Measurements from ENCODE around the gene TMEM92.

The TMEM92 gene

GRCh38 chr17:50261051-50261915 lies 13.0 kb upstream of the TMEM92 start:
- DNase-seq (ENCODE audit: low read depth in 1 of 2, low spot score in 1 of 2): no peak

GRCh38 chr17:50262001-50262794 lies 12.1 kb upstream of the TMEM92 start:
- TF ChIP-seq CTCF (IDR thresholded peaks at IDR 0.05; ENCODE audit: insufficient read depth, low read length): no peak
- no peak for TF ChIP-seq GABPA (IDR thresholded peaks at IDR 0.05; ENCODE audit: low read depth)
- no peak for TF ChIP-seq POLR2AphosphoS5 (IDR thresholded peaks at IDR 0.05; ENCODE audit: low read depth)
- TF ChIP-seq REST (IDR thresholded peaks at IDR 0.05; ENCODE audit: insufficient replicate concordance, low read depth): no peak
- TF ChIP-seq SPI1 (IDR thresholded peaks at IDR 0.05; ENCODE audit: borderline replicate concordance, low read depth): no peak
- DNase-seq (ENCODE audit: low read depth in 1 of 2, low spot score in 1 of 2): no peak

More at GRCh38 chr17:50261051-50261915, 13.0 kb upstream of the TMEM92 start:
- no peak overlapping the region for H3K4me3 ChIP-seq (replicated peaks; ENCODE audit: insufficient read depth, low read length)
- H3K27ac ChIP-seq (replicated peaks): no peak overlapping the region
- TF ChIP-seq GABPA (IDR thresholded peaks at IDR 0.05; ENCODE audit: low read depth) (no peak), REST (IDR thresholded peaks at IDR 0.05; ENCODE audit: insufficient replicate concordance, low read depth) (no peak), POLR2AphosphoS5 (IDR thresholded peaks at IDR 0.05; ENCODE audit: low read depth) (no peak), CTCF (IDR thresholded peaks at IDR 0.05; ENCODE audit: insufficient read depth, low read length) (no peak), SPI1 (IDR thresholded peaks at IDR 0.05; ENCODE audit: borderline replicate concordance, low read depth) (no peak)
- no peaks in the 10 kb centered on the region for H3K27me3 ChIP-seq (ENCODE audit: insufficient read depth, poor library complexity, severe bottlenecking)

GRCh38 chr17:50263331-50264262 lies 10.7 kb upstream of the TMEM92 start:
- no peak for TF ChIP-seq SPI1 (IDR thresholded peaks at IDR 0.05; ENCODE audit: borderline replicate concordance, low read depth)
- TF ChIP-seq POLR2AphosphoS5 (IDR thresholded peaks at IDR 0.05; ENCODE audit: low read depth): no peak
- TF ChIP-seq REST (IDR thresholded peaks at IDR 0.05; ENCODE audit: insufficient replicate concordance, low read depth): no peak
- no peak for TF ChIP-seq GABPA (IDR thresholded peaks at IDR 0.05; ENCODE audit: low read depth)
- no peak for TF ChIP-seq CTCF (IDR thresholded peaks at IDR 0.05; ENCODE audit: insufficient read depth, low read length)
- Histone ChIP-seq H3K27me3 (ENCODE audit: insufficient read depth, poor library complexity, severe bottlenecking) (no peaks in the 10 kb centered on the region), H3K27ac (replicated peaks) (no peak overlapping the region), H3K4me3 (replicated peaks; ENCODE audit: insufficient read depth, low read length) (no peak overlapping the region)
- DNase-seq (ENCODE audit: low read depth in 1 of 2, low spot score in 1 of 2): no peak

More at GRCh38 chr17:50262001-50262794, 12.1 kb upstream of the TMEM92 start:
- no peak overlapping the region for H3K27ac ChIP-seq (replicated peaks)
- H3K27me3 ChIP-seq (ENCODE audit: insufficient read depth, poor library complexity, severe bottlenecking): no peaks in the 10 kb centered on the region
- H3K4me3 ChIP-seq (replicated peaks; ENCODE audit: insufficient read depth, low read length): no peak overlapping the region
